ENCODE measurements around the gene PAX2.
A peak's percentile ranks its signal among the peaks of the same experiment; 100 is the strongest.

Gene PAX2

DNA sequence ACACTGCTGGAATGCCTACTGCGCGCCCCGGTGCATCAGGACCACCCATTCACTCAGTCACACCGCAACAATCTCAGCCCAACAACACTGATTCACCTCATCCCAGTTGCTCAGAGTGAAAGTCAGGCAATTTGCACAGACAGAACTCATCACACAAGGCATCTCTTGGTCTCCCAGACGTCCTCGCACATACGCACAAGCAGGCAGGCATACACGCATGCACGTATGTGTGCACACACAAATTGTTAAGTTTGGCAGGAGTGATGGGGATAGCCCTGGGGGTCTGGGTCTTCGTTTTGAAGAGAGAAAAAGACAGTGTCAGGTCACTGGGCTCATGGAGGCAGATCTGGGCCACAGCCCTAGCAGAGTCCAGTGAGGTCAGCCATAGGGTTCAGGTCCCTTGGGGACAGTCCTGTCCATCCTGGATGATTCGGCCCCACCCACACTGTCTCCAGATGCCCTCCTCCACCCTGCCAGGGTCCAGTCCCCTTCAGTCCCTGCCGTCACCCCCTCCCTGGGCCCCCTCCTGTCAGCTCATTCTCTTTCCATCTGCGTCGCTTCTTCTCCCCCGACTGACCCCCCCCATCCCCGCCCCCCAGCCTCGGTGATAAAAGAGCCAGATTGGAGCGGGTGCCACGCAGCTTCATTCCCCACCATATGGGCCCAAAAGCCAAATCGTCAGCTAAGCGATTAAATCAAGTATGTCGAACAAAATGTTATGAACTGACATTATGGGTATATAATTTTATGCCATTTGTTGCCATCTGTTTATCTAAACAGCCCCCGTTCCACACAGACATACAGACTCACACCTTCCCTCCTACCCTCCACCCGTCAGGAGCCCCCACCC is 118.9 kb downstream of the PAX2 start:
- DNase-seq, result no peak

DNA sequence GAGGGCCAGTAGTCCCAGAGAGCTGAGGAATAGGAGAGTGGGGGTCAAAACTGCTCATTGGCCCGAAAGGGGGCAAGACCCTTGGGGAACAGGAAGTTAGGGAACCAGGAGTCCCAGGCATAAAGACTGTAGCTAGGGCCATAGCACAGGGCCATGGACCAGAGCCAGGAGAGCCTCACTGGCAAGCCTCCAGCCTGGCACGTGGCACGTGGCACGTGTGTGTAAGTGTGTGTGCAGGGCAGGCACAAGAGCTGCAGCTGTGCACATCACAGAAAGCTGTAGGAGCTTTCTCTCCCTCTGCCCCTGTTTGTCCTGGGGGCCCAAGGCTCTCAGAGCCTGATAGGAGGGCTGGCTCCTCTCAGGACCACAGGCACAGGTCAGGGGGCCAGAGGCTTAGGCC is 119.6 kb downstream of the PAX2 start:
- no peak for DNase-seq

DNA sequence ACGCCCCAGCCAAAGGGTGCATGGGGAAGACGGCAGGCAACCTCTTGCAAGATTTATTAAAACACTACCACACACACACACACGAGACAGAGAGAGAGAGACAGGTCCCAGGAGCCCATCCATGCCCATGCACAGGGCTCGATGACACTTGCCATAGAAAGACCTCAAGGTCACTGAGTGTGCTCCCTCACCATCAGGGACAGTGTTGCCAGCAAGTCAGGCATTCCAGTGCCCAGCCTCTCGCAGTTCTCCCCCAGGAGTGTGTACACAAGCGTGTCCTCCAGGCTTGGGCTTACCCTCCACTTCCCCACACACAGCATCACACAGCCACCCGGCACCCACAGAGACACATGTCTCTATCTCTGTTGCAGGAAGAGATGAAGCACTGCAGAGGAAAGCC is 120.6 kb downstream of the PAX2 start:
- no peak for DNase-seq

DNA sequence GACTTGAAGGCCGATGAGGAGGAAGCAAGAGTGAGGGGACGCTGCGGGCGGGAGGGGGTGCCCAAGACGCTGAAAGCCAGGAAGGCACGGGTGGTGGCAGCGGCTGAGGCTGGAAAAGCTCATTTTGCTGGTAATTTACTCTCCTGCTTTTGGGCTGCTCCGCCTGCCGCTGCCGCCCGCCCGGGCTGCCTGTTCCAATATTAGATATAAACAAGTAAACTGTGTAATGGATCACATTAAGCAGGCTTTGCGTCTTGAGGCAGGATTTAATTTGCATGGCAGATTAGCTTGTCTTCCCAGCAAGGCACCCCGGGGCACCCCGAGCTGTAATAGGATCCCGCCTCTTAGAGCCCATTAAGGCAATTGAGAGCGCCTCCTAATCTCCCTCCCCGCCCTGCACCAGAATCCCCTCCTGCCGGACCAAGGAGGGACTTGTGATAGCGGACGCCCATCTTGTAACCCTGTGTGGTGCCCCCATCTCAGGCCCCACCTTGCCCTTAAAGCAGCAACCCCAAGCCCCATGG is 121.3 kb downstream of the PAX2 start:
- DNase-seq, result no peak

DNA sequence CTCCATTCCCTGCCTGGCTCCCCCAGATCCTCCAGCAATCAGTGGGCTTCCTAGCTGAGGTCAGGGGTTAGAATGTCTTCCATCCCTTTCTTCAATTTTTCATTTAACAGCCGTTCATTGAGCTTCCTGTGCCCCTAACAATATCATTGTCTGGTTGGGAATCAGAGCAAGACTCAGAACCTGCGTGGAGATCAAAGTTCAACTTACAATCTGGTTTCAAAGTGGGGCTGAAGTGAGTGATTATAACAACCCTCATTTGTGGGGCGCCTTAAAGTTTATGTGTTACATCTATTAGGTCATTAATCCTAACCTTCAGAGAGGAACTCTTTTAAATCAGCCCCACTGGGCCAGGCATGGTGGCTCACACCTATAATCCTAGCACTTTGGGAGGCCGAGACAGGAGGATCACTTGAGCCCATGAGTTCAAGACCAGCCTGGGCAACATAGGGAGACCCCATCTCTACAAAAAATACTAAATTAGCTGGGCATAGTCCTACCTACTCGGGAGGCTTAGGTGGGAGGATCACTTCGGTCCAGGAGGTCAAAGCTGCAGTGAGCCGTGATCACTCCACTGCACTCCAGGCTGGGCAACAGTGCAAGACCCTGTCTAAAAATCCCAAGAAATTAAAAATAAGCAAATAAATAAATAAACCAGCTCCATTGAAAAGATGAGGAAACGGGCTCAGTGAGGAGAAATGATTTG is 122.0 kb downstream of the PAX2 start:
- DNase-seq, result no peak

DNA sequence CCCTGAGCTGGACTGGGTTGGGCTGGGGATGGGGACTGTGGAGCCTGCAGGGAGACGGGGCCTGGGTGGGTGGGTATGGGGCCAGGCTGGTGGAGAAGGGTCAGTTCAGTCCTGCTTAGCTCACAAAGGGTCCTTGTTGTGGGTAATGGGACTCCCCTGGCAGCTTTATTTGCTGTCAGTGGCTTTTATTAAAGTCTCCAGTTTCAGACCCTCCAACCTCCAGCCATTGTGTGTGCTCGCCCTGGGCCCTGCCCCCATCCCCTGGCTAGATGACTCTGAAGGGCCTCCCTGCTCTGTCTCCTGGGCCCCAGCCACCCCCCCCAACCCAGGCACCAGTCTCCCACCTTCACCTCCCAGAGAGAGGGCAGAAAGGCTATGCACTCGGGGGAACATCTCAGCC is 123.0 kb downstream of the PAX2 start:
- no peak for DNase-seq

DNA sequence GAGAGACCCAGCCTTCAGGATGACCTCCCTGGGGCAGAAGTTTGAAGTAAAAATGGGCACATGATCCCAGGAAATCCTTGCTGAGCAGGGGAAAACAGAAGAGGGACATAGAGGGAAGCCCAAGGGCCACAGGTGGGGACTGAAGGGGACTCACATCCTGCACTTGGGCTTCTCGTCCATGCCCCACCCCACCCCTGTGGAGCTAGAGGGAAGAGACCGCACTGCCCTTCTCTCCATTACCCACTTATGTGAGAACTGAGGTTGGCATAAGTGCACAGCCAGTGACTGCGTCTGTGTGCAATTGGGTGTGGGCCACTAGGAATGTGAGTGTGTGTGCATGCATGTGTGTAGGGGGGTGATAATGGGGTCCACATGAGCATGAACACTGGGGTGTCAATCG is 124.0 kb downstream of the PAX2 start:
- DNase-seq, result no peak

DNA sequence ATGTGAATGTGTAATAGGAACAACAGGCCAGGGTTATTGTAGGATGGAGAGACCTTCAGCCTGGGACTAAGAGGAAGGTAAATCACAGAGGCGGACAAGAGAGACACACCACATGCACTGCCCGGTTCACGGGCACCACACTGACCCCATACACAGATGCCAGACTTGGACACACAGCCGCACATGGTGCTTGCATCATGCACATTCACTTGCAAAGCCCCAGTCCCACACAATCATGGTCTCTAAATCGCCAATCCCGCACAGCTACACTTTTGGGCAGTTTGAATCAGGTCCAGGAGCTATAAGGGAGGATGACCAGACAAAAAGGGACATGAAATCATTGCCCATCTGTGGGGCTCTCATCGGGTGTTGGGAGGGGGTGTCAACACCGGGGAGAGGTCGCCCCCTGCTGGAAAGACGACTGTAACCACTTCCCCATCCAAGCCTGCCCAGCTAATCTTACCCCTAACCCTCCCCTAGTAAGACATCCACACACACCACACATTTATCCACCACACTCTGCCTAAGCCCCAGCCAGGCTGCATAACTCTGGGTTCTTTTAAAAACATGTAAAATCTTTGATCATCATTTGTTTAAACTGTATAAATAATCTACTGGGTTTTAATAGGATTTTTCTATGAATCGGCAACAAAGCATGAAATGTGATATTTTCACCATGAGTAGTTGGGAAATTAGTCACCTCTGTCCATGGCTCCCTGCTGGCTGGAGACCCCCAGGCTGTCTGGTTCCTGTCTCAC is 126.8 kb downstream of the PAX2 start:
- DNase-seq, result peak; percentile 48

DNA sequence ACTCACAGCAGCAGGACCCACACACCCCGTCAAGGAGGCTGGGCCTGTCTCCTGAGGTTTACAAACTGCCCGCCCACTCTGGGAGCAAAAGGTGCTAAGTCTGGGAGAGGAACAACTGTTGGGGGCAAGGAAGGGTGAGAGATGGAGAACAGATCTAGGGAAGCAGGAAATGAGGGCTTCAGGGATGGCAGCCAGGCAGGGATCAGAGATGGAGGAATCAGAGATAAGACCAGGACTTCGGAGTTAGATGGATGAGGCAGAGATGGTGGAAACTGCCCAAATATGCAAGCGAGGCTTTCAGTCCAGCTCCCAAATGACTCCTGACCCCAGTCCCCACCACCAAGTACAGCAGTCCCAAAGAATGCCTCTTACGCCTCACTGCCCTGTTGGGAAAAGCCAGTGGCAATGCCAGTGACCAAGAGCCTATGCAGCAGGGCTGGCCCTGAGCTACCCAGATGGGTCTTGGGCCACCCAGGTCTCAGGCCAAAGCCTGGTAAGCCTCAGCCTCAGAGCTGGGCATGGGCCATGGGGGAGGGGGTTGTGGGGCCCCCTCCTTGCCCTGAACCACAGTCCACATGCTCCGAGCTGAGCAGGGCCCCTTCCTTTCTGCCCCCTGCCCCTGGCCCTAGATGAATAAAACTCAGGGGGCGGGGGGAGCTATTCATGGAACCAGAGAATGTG is 127.9 kb downstream of the PAX2 start:
- no peak for DNase-seq

DNA sequence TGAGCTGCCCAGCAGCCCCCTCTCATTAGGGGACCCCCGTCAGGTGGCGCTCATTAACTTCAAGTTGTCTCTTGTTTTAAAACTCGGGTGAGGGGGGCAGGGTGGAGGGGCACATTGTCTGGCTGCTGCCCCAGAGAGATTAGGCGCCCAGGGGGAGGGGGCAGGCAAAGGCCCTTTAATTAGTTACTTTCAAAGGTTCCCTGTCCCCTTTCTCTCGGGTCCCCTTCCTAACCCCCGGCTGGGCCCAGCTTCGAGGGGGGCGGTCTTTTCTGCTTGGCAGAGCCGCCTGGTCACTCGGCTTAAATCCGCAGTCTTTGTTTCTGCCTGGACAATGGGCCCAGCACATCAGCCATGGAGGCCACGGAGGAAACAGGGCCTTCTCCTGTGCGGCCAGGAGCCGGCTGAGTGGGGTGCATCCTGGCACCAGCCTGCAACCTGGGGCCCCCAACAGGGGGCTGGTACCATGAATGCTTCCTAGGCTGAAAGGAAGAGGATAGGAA is 128.5 kb downstream of the PAX2 start:
- DNase-seq, result no peak

DNA sequence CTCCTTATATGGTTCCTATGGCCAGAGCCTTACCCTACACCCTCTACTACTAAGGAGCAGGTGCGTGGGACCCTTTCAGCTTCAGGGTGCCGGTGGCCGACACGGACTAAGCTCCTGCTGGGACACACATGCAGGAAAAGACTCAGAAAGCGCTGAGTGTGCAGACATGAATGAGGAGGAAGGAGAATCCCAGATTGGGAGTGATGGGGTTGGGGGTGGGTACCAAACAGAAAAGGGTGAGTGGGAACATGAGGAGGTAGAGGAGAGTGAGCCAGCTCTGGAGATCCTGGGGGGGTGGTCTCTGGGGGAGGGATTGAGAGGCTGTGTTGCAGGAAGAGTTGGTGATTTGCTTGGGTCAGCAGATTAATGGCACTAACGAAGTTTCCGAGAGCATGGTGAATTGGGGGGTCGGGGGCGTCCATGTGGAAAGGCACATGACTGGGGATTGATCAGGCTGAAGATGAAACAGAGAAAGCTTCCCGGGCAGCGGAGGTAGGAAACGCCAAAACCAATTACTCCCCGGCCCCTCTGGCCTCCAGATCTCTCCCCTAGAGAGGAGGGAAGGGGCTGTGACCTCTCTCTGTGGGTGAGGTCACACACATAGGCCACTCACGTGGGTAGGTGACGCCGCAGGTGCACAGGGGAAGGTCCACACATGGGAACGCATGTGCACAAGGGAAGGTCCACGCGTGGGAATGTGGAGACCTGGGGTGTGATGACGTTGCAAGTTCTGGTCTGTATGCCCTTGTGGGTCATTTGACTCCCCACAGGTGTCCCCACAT is 129.5 kb downstream of the PAX2 start:
- DNase-seq, result no peak

DNA sequence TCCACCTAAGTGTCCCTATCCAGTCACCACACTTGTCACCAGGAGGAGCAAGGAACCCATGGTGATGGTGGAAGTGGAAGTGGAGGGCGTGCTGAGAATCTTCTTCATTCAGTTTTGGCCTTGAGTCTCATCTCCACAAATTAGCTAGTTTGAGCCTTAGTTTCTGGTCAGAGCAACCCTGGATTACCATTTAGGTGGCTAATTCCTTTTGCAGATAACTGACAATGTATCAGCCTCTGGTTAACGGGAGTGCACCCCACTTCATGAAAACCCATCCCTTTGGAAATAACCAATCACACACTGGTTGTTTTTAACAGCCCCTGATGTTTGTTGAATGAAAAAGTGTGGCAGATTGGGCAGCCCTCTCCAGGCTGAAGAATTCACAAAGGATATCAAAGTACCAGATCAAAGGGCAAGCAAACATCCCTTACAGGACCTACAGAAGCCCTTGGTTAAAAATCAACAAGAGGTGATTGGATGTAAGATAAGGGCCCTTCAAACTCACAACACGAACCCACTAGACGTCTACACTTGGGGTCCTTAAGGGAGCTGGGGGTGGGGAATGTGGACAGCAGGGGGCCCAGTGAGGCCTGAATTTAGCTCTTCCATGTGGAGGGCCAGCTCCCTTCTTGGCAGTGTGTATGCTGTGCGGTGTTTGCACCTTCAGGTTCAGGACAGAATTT is 130.2 kb downstream of the PAX2 start:
- DNase-seq, result no peak

DNA sequence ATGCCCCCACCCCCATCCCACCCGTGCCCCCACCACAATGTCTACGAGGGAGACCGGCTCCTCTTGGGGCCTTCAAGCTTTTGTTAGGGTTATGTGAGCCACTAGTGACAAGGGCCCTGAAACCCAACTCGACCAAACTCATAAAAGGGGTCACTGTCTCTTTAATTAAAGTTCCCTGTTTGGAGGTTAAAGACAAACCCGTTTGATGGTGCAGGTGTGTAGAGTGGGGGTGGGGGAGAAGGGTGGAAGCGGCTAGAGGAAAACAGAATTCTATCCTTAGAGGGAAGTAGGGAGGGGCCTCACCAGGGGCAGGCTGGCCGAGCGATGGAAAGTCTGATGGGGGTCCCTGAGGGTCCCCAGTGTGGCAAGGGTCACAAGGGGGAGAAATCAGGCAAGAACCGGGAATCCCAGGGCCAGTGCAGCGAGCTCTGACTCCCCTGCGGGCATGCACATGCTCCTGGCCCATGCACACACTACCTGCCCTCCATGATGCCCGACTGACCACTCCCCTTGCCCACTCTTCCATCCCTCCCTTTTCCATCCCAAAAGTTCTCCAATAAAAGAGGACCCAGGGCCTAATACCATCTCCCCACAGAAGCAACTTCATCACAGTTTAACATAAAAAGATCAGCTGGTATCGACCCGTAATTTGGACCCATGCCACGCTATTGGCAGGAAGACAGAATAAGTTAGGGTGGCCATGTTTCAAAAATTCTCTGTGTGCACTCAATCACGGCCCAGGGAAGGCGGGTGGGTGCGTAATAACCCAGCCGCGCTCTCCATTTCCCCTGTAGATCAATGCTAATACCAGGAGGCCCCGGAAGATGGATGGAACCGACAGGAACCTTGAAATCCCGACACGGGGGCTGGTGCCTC is 131.4 kb downstream of the PAX2 start:
- DNase-seq, result no peak

DNA sequence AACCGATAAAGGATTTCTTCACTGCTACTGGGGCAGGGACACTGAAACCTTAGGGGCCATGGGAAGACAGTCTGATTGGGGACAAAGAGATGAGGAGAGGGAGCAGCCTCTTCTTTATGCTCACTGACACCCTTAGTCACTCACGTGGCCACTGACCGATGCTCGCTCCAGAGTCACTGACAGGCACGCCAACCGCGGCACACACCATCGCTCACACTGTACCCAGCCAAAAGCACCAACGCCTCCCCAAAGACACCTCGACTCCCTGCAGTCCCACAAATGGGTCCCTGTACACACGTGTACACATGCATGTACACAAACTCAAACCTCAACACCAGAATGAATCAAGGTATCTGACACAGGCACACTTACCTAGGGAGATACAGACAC is 132.1 kb downstream of the PAX2 start:
- DNase-seq, result no peak

DNA sequence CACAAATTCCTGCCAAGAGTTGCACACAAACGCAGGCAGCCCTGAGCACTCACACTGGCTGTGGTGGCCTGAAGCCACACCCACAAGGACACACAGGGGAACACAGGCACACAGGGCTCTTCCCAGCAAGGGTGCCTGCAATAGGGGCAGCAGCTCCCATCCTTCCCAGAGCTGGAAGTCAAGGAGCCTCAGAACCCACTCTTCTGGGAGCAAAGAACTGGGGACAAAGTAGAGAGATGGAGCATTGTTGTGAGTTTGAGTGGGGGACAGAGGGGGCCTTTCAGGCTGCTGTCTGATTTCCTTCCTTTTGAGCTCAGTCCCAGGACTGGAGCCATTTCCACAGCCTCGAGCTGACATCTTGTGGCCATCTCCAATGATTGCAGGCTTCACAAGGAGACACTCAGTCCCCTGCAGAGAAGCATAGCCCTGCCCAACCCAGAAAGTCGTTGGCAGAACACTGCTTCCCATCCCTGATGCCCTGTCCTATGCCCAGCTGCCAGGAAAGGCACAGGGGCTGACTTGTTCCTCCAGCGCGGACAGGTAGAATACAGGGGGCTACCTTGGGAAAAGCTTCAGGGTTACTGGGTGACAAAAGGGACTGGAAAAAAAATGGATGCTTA is 133.0 kb downstream of the PAX2 start:
- DNase-seq, result no peak

Data from activated CD8-positive, alpha-beta memory T cell treated with anti-CD3 and anti-CD28 coated beads, Interleukin-2, amount 50 U/mL, for 4 hours (primary cell).